GM10266 (cell line): ENCODE data around the gene SPDYA.

ENCODE experiments used
- DNase-seq: peaks from one replicate; pipeline ENCODE4 v3.0.0; 2012; ENCODE audit errors: extremely low spot score
- TF ChIP-seq, protein P1 (sequence below): IDR thresholded peaks from 2 replicates; pipeline ENCODE4 v1.5.1; 2012; ENCODE audit warnings: mild to moderate bottlenecking, low read depth; ENCODE audit not compliant: control insufficient read depth, insufficient read depth; ENCODE audit errors: missing control alignments

SPDYA gene

DNA sequence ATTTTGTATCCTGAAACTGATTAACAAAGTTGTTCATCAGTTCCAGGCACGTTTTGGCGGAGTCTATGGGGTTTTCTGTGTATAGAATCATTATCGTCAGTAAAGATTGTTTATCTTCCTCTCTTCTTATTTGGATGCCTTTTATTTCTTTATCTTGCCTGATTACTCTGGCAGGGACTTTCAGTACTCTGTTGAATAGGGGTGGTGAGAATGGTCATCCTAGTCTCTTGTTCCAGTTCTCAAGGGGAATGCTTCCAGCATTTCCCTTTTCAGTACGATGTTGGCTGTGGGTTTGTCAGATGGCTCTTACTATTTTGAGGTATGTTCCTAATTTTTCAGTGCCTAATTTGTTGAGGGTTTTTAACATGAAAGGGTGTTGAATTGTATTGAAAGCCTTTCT is 14.0 kb upstream of the SPDYA start:
- no peak for DNase-seq
- TF ChIP-seq, protein P1, sequence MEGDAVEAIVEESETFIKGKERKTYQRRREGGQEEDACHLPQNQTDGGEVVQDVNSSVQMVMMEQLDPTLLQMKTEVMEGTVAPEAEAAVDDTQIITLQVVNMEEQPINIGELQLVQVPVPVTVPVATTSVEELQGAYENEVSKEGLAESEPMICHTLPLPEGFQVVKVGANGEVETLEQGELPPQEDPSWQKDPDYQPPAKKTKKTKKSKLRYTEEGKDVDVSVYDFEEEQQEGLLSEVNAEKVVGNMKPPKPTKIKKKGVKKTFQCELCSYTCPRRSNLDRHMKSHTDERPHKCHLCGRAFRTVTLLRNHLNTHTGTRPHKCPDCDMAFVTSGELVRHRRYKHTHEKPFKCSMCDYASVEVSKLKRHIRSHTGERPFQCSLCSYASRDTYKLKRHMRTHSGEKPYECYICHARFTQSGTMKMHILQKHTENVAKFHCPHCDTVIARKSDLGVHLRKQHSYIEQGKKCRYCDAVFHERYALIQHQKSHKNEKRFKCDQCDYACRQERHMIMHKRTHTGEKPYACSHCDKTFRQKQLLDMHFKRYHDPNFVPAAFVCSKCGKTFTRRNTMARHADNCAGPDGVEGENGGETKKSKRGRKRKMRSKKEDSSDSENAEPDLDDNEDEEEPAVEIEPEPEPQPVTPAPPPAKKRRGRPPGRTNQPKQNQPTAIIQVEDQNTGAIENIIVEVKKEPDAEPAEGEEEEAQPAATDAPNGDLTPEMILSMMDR, result no peak

DNA sequence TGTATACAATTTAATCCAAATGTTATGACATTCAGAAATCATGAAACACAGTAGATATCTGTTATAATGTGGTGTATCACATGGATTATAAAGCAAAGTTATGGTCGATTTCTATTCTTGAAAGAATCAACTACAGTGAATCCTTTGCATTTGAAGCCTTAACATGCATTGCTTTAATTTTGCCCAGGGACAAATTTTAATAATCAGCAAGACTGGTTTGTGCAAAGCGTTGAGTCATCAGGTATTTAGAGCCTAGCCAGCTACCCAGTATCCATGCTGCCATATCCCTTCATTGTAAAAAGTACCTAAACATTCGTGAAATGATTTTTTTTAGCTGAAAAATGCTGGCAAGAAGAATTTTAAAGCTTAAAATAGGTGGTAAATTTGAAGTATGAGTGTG is 8.9 kb upstream of the SPDYA start:
- TF ChIP-seq, protein P1, result no peak
- no peak for DNase-seq

DNA sequence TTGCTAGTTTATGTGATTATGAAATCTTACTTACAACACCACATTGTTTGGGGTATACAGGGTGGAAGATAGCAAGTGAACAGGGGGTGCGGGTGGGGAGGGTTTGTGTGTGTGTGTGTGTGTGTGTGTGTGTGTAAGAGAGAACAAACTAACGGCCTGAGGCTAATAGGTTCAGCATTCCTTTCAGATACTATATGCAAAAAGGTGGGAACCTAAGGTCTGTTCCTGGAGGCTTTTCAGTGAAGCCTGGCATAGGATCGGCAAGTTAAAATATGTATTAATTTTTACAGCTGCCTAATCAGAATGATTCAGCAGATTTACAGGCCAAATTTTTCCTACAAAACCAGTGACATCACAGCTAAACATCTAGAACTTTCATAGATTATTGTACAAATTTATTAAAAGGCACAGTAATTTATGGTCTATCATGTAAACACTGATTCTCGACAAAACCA is 7.6 kb upstream of the SPDYA start:
- TF ChIP-seq, protein P1, result no peak
- no peak for DNase-seq

DNA sequence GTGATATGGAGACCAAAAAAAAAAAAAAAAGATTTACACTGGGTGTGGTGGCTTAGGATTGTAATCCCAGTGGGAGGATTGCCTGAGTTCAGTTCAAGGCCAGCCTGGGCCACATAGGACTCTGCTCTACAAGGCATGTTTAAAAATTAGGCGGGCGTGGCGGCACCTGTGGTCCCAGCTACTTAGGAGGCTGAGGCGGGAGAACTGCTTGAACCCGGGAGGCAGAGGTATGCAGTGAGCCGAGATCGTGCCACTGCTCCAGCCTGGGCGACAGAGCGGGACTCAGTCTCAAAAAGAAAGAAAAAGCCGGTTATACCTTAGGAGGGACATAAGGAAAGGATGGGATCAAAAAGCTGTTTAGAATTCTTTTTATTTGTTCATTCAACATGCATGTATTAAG is 707 bp upstream of the SPDYA start:
- TF ChIP-seq, protein P1, result no peak
- no peak for DNase-seq

DNA sequence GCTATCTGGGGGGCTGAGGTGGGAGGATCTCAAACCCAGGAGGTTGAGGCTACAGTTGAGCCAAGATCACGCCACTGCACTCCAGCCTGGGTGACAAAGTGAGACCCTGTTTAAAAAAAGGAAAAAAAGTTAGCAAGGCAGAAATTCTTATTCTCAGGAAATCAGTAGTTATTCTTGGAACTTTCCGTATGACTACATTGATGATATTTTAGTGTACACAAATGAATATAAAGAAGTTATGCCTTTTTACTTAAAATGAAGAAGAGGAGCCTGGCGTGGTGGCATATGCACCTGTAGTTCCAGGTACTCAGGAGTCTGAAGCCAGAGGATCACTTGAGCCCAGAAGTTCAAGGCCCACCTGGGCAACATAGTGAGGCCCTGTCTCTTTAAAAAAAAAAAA is 7.4 kb downstream of the SPDYA start:
- DNase-seq, result no peak
- TF ChIP-seq, protein P1, result no peak

DNA sequence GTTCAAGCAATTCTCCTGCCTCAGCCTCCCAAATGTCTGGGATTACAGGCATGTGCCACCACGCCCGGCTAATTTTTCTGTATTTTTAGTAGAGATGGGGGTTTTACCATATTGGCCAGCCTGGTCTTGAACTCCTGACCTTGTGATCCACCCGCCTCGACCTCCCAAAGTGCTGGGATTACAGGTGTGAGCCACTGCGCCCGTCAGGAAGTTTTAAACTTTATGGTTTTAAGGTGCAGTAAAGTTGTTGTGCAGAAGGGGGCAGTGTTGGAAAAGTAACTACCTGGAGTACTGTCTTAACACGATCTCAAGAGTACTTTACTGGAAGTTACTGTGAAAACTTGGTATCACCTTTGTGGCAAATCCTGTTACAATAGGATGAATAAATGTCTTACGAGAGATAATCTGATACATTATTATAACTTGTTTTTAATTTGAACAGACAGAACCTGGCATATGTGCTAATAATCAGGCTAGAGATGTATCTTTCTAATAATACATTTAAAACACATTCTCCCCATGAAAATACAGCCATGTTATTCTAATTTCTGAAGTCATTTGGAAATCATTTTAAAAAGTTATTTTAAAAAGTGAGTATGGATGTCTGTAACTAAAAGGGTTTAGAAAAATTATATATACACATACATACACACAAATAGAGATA is 10.8 kb downstream of the SPDYA start:
- peak; percentile 48 for DNase-seq
- TF ChIP-seq, protein P1, result peak; percentile 65

DNA sequence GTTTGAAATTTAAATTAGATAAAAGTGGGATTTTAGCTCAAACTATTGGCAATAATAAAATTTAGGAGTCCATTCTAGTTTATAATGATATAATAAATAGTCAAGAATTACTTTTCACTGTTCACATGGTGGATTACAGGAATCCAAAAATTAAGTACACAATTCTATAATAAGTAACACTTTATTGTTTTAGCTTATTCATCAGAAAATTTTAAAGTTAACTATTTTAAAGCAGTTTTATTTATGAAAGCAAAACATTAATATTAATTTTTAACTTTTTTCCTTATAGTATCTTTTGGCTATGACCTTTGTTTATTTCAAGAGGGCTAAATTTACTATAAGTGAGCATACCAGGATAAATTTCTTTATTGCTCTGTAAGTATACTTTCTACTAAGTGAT is 11.4 kb downstream of the SPDYA start:
- DNase-seq, result no peak
- TF ChIP-seq, protein P1, result no peak
